NAMALWA (cell line): ENCODE measurements around the gene TTC22.
A peak's percentile ranks its signal among the peaks of the same experiment; 100 is the strongest.

Source experiments
- DNase-seq: peaks from one replicate; pipeline ENCODE4 v3.0.0-alpha.2; 2015; ENCODE audit warnings: low spot score

Gene TTC22

GRCh38 chr1:54834007-54834541 lies 33.0 kb upstream of the TTC22 start:
- DNase-seq = no peak

- no peak for DNase-seq
These were observed 32.0 kb upstream of the TTC22 start for GRCh38 chr1:54833121-54833520.

- DNase-seq = no peak
These were observed 25.2 kb upstream of the TTC22 start for GRCh38 chr1:54826226-54826816.

GRCh38 chr1:54825696-54826095 lies 24.6 kb upstream of the TTC22 start:
- no peak for DNase-seq

- no peak for DNase-seq
These were observed 22.5 kb upstream of the TTC22 start for GRCh38 chr1:54823670-54824069.

GRCh38 chr1:54819733-54820132 lies 18.6 kb upstream of the TTC22 start:
- no peak for DNase-seq

GRCh38 chr1:54819195-54819536 lies 18.0 kb upstream of the TTC22 start:
- no peak for DNase-seq

GRCh38 chr1:54818461-54819194 lies 17.5 kb upstream of the TTC22 start:
- DNase-seq = no peak

- DNase-seq = no peak
These were observed 15.8 kb upstream of the TTC22 start for GRCh38 chr1:54816951-54817350.

- no peak for DNase-seq
These were observed 15.0 kb upstream of the TTC22 start for GRCh38 chr1:54816130-54816529.

- DNase-seq = no peak
These were observed 14.2 kb upstream of the TTC22 start for GRCh38 chr1:54815086-54815876.

GRCh38 chr1:54814571-54814970 lies 13.4 kb upstream of the TTC22 start:
- no peak for DNase-seq

- DNase-seq = no peak
These were observed 13.0 kb upstream of the TTC22 start for GRCh38 chr1:54814126-54814498.

GRCh38 chr1:54813485-54814125 lies 12.5 kb upstream of the TTC22 start:
- DNase-seq = no peak

GRCh38 chr1:54812801-54813484 lies 11.8 kb upstream of the TTC22 start:
- no peak for DNase-seq

- no peak for DNase-seq
These were observed 10.9 kb upstream of the TTC22 start for GRCh38 chr1:54811739-54812655.

GRCh38 chr1:54811066-54811465 lies 9.9 kb upstream of the TTC22 start:
- DNase-seq = no peak

GRCh38 chr1:54810153-54810942 lies 9.2 kb upstream of the TTC22 start:
- DNase-seq = peak; percentile 68

GRCh38 chr1:54809496-54810074 lies 8.5 kb upstream of the TTC22 start:
- DNase-seq = no peak
